Measurements from ENCODE around the gene AGAP1. TPM values are rescaled to one million over a fixed set of nuclear protein-coding genes. Genes with fewer than 3 reads are reported as not detected.

Gene AGAP1
- total RNA-seq, 1 donor from 2014 or later = 47.2 TPM

GRCh38 chr2:235643680-235644511, 150.1 kb downstream of the AGAP1 start:
- no peak overlapping the region for H3K4me3 Mint-ChIP-seq (ENCODE audit: low read depth)
- H3K36me3 Mint-ChIP-seq (ENCODE audit: insufficient read depth) = no peaks in the 10 kb centered on the region
- peaks cover 23% of the 10 kb centered on the region for H3K4me1 Mint-ChIP-seq (ENCODE audit: low read depth)
- H3K27ac Mint-ChIP-seq = no peak overlapping the region
- DNase-seq (ENCODE audit: low spot score, unreplicated experiment) = no peak
- TF ChIP-seq CTCF (IDR thresholded peaks at IDR 0.05; ENCODE audit: unreplicated experiment) = no peak
- no peaks in the 10 kb centered on the region for H3K27me3 Mint-ChIP-seq
- H3K9me3 Mint-ChIP-seq (ENCODE audit: low read depth) = no peaks in the 10 kb centered on the region

- Mint-ChIP-seq H3K4me1 (ENCODE audit: low read depth) (peaks cover 2% of the 10 kb centered on the region), H3K27me3 (no peaks in the 10 kb centered on the region), H3K9me3 (ENCODE audit: low read depth) (no peaks in the 10 kb centered on the region), H3K36me3 (ENCODE audit: insufficient read depth) (no peaks in the 10 kb centered on the region), H3K4me3 (ENCODE audit: low read depth) (no peak overlapping the region), H3K27ac (no peak overlapping the region)
- no peak for TF ChIP-seq CTCF (IDR thresholded peaks at IDR 0.05; ENCODE audit: unreplicated experiment)
- no peak for DNase-seq (ENCODE audit: low spot score, unreplicated experiment)
Measured at GRCh38 chr2:235647264-235647663, 153.4 kb downstream of the AGAP1 start.

GRCh38 chr2:235647877-235648276, 154.0 kb downstream of the AGAP1 start:
- no peak for TF ChIP-seq CTCF (IDR thresholded peaks at IDR 0.05; ENCODE audit: unreplicated experiment)
- H3K4me1 Mint-ChIP-seq (ENCODE audit: low read depth) = no peaks in the 10 kb centered on the region
- no peak for DNase-seq (ENCODE audit: low spot score, unreplicated experiment)
- no peak overlapping the region for H3K27ac Mint-ChIP-seq
- no peak overlapping the region for H3K4me3 Mint-ChIP-seq (ENCODE audit: low read depth)
- H3K27me3 Mint-ChIP-seq = no peaks in the 10 kb centered on the region
- H3K36me3 Mint-ChIP-seq (ENCODE audit: insufficient read depth) = no peaks in the 10 kb centered on the region
- H3K9me3 Mint-ChIP-seq (ENCODE audit: low read depth) = no peaks in the 10 kb centered on the region

- Mint-ChIP-seq H3K9me3 (ENCODE audit: low read depth) (no peaks in the 10 kb centered on the region), H3K36me3 (ENCODE audit: insufficient read depth) (no peaks in the 10 kb centered on the region), H3K27ac (no peak overlapping the region), H3K4me1 (ENCODE audit: low read depth) (peaks cover 3% of the 10 kb centered on the region), H3K27me3 (no peaks in the 10 kb centered on the region), H3K4me3 (ENCODE audit: low read depth) (no peak overlapping the region)
- no peak for TF ChIP-seq CTCF (IDR thresholded peaks at IDR 0.05; ENCODE audit: unreplicated experiment)
- no peak for DNase-seq (ENCODE audit: low spot score, unreplicated experiment)
Measured at GRCh38 chr2:235649418-235649817, 155.6 kb downstream of the AGAP1 start.

GRCh38 chr2:235651643-235652042, 157.8 kb downstream of the AGAP1 start:
- H3K9me3 Mint-ChIP-seq (ENCODE audit: low read depth) = no peaks in the 10 kb centered on the region
- TF ChIP-seq CTCF (IDR thresholded peaks at IDR 0.05; ENCODE audit: unreplicated experiment) = no peak
- no peaks in the 10 kb centered on the region for H3K27me3 Mint-ChIP-seq
- DNase-seq (ENCODE audit: low spot score, unreplicated experiment) = no peak
- peaks cover 2% of the 10 kb centered on the region for H3K36me3 Mint-ChIP-seq (ENCODE audit: insufficient read depth)
- H3K4me3 Mint-ChIP-seq (ENCODE audit: low read depth) = no peak overlapping the region
- H3K27ac Mint-ChIP-seq = no peak overlapping the region
- peaks cover 3% of the 10 kb centered on the region for H3K4me1 Mint-ChIP-seq (ENCODE audit: low read depth)

Measured in progenitor cell of endocrine pancreas (in vitro differentiated cells).